Uterus (tissue), 4 donors: ENCODE measurements around the gene PRSS35. TPM values are rescaled to one million over a fixed set of nuclear protein-coding genes. Genes with fewer than 3 reads are reported as not detected.

Source experiments
- DNase-seq, 2 donors: peaks; one replicate each; pipeline ENCODE4 v3.0.0-alpha.2; 2019 to 2020
- H3K27ac ChIP-seq, 2 donors: fragments of 200-600 bp; sonication (generic); 1 replicate in 1 of 2; 2 replicates in 1 of 2; pipeline ENCODE4 v1.5.1; 2016 to 2018
- H3K27me3 ChIP-seq, 2 donors: fragments of 200-600 bp; sonication (generic); one replicate each; pipeline ENCODE4 v1.5.1; 2018 to 2019; ENCODE audit warnings: control low read depth in 1 of 2
- H3K36me3 ChIP-seq, 2 donors: fragments of 200-600 bp; sonication (generic); one replicate each; pipeline ENCODE4 v1.5.1; 2019; ENCODE audit warnings: control low read depth in 1 of 2
- H3K4me1 ChIP-seq, 2 donors: fragments of 200-600 bp; sonication (generic); one replicate each; pipeline ENCODE4 v1.5.1; 2018 to 2019; ENCODE audit warnings: control low read depth in 1 of 2
- H3K4me3 ChIP-seq, 2 donors: fragments of 200-600 bp; sonication (generic); 1 replicate in 1 of 2; 2 replicates in 1 of 2; pipeline ENCODE4 v1.5.1; 2018 to 2019; ENCODE audit warnings: mild to moderate bottlenecking in 1 of 2
- H3K9me3 ChIP-seq, 2 donors: fragments of 200-600 bp; sonication (generic); one replicate each; pipeline ENCODE4 v1.5.1; 2019; ENCODE audit warnings: control low read depth in 1 of 2
- CTCF ChIP-seq, 4 experiments: fragments of 200-600 bp in 2 of 4; fragments of 450-650 bp in 2 of 4; sonication (generic) in 2 of 4; IDR thresholded peaks; one replicate each; pipeline ENCODE4 v1.5.1; 2016 to 2019; ENCODE audit warnings: antibody characterized with exemption in 4 of 4, mild to moderate bottlenecking in 2 of 4, moderate library complexity in 1 of 4
- POLR2A ChIP-seq, 2 donors: fragments of 450-650 bp; IDR thresholded peaks; one replicate each; pipeline ENCODE4 v1.6.1; 2016; ENCODE audit warnings: antibody characterized with exemption in 2 of 2, mild to moderate bottlenecking in 1 of 2, moderate library complexity in 1 of 2
- intact Hi-C: fragments of 100-400 bp; cut with DNase I; formaldehyde crosslinking; loops from one replicate; pipeline ENCODE4 v1.15.1; 2023; ENCODE audit warnings: low total_unique reads
- total RNA-seq, 4 donors: library from RNA; depleted of rRNA in 3 of 4; stranded (reverse); fragments of >200 nt in 3 of 4; gene quantifications; one replicate each; pipeline versions ENCODE4 v1.1.0 to v1.2.4, GENCODE V29; 2014 to 2023
- donor health status: DM: yes; HTN: yes; CAD: no.

The PRSS35 gene
- 10 to 100 TPM in 1 of 4 donors, under 1 TPM in 3; 0.26 to 72.0 (median 0.46) TPM for total RNA-seq

- Histone ChIP-seq H3K9me3 (no peaks in the 10 kb centered on the region), H3K36me3 (no peaks in the 10 kb centered on the region), H3K27me3 (no peaks in the 10 kb centered on the region), H3K27ac (peak within 1 kb of the TSS in 1 of 2 donors; percentile 29), H3K4me3 (peak within 1 kb of the TSS; percentile 26 to 42), H3K4me1 (no peaks in the 10 kb centered on the region)
- no peak for TF ChIP-seq POLR2A (IDR thresholded peaks at IDR 0.05)
- peak in 3 of 4 experiments; percentile 12 to 43 (median 37) for TF ChIP-seq CTCF (IDR thresholded peaks at IDR 0.05)
- intact Hi-C loops: loop anchor here (10.0 kb wide), 1 partner anchor 287 kb away; no protein-coding TSS in a partner anchor
- DNase-seq: peak; percentile 17 to 23
These were observed at the start of gene PRSS35 for GRCh38 chr6:83511901-83512681. TSS of gene PRSS35 (plus strand) at chr6:83512534. CDS start at chr6:83523442, 10,908 bp downstream.

- Histone ChIP-seq H3K27ac (no peak overlapping the region), H3K36me3 (no peaks in the 10 kb centered on the region), H3K27me3 (no peaks in the 10 kb centered on the region), H3K9me3 (no peaks in the 10 kb centered on the region), H3K4me3 (no peak overlapping the region), H3K4me1 (no peaks in the 10 kb centered on the region)
- no peak for DNase-seq
- TF ChIP-seq POLR2A (IDR thresholded peaks at IDR 0.05): no peak
- no peak for TF ChIP-seq CTCF (IDR thresholded peaks at IDR 0.05)
- intact Hi-C loops: no loop called here
These were observed 48.4 kb upstream of the PRSS35 start for GRCh38 chr6:83463886-83464285.

GRCh38 chr6:83464381-83465140 is 47.8 kb upstream of the PRSS35 start:
- TF ChIP-seq CTCF (IDR thresholded peaks at IDR 0.05) (no peak), POLR2A (IDR thresholded peaks at IDR 0.05) (no peak)
- Histone ChIP-seq H3K4me3 (no peak overlapping the region), H3K9me3 (no peaks in the 10 kb centered on the region), H3K27me3 (no peaks in the 10 kb centered on the region), H3K36me3 (no peaks in the 10 kb centered on the region), H3K27ac (no peak overlapping the region), H3K4me1 (no peaks in the 10 kb centered on the region)
- intact Hi-C loops: no loop called here
- no peak for DNase-seq

- no peak for DNase-seq
- Histone ChIP-seq H3K9me3 (no peaks in the 10 kb centered on the region), H3K27ac (no peak overlapping the region), H3K4me1 (no peaks in the 10 kb centered on the region), H3K36me3 (no peaks in the 10 kb centered on the region), H3K27me3 (no peaks in the 10 kb centered on the region), H3K4me3 (no peak overlapping the region)
- TF ChIP-seq CTCF (IDR thresholded peaks at IDR 0.05) (no peak), POLR2A (IDR thresholded peaks at IDR 0.05) (no peak)
- intact Hi-C loops: no loop called here
These were observed 46.0 kb upstream of the PRSS35 start for GRCh38 chr6:83466328-83466727.

- no peaks in the 10 kb centered on the region for H3K27me3 ChIP-seq
- no peak overlapping the region for H3K4me3 ChIP-seq
- no peak overlapping the region for H3K27ac ChIP-seq
- no peaks in the 10 kb centered on the region for H3K9me3 ChIP-seq
- H3K36me3 ChIP-seq: no peaks in the 10 kb centered on the region
- no peak for DNase-seq
- TF ChIP-seq POLR2A (IDR thresholded peaks at IDR 0.05): no peak
- no peak for TF ChIP-seq CTCF (IDR thresholded peaks at IDR 0.05)
- H3K4me1 ChIP-seq: no peaks in the 10 kb centered on the region
- intact Hi-C loops: no loop called here
These were observed 44.7 kb upstream of the PRSS35 start for GRCh38 chr6:83467620-83468036.
